K562 (cell line): Measurements from ENCODE around the gene WNK1. TPM values are rescaled to one million over a fixed set of nuclear protein-coding genes. Genes with fewer than 3 reads are reported as not detected.
A peak's percentile ranks its signal among the peaks of the same experiment; 100 is the strongest.

ENCODE experiments used
- ATAC-seq: fragments of 200-7000 bp; cut with Tn5 transposase; 3 replicates; pipeline ENCODE4 v1.9.1; 2020; ENCODE audit warnings: moderate library complexity
- BruUV-seq: library from RNA; stranded (reverse); fragments of 400-500 nt; replicated peaks from 2 replicates; lab custom pipeline; 2021; lab: Mats Ljungman, UMichigan
- CTCF ChIA-PET: fragments of 300-600 bp; formaldehyde crosslinking; extraction: SDS; loops from one replicate; lab custom pipeline; 2021; ENCODE audit warnings: low intra/inter-chr PET ratio; lab: Yijun Ruan, JAX
- POLR2A ChIA-PET: fragments of 300-600, 350-650 bp; sonication (Branson Sonifier 250); formaldehyde crosslinking; extraction: SDS; loops from one replicate; lab custom pipeline; 2021; ENCODE audit warnings: antibody characterized with exemption, inconsistent platforms; lab: Yijun Ruan, JAX
- DNase-seq, 4 experiments: peaks; one replicate each; pipeline versions ENCODE4 v3.0.0 to v3.0.0-alpha.2; 2011 to 2018; ENCODE audit warnings: low spot score in 3 of 4, mixed read lengths in 3 of 4; ENCODE audit errors: extremely low read depth in 1 of 4
- FAIRE-seq: peaks from 2 replicates; lab custom pipeline; 2011; peaks lifted over from hg19 to GRCh38; lab: Jason Lieb, UNC
- H2AFZ ChIP-seq: 2 replicates; pipeline ENCODE4 v1.6.0; 2011; ENCODE audit warnings: low read depth, low read length, control low read depth, inconsistent platforms
- H3K27ac ChIP-seq: fragments of 200-600 bp; 3 replicates; pipeline ENCODE4 v1.8.0; 2011; ENCODE audit warnings: low read depth, mild to moderate bottlenecking, control low read depth, inconsistent platforms, low read length, moderate library complexity, mixed read lengths; ENCODE audit errors: extremely low read depth
- H3K27me3 ChIP-seq, 2 experiments: fragments of 300-600 bp in 1 of 2; 2 replicates in 1 of 2; 3 replicates in 1 of 2; pipeline versions ENCODE4 v1.6.0 to v1.8.0; 2011; ENCODE audit warnings: inconsistent platforms in 2 of 2, low read length in 2 of 2, mild to moderate bottlenecking in 1 of 2, mixed read lengths in 1 of 2, moderate library complexity in 1 of 2; ENCODE audit not compliant: control insufficient read depth in 2 of 2, insufficient read depth in 2 of 2
- H3K36me3 ChIP-seq: fragments of 300-600 bp; 3 replicates; pipeline ENCODE4 v1.8.0; 2011; ENCODE audit warnings: mild to moderate bottlenecking, low read length, inconsistent platforms; ENCODE audit not compliant: control insufficient read depth, insufficient read depth
- H3K4me1 ChIP-seq, 2 experiments: fragments of 200-600 bp in 1 of 2; replicated peaks in 1 of 2; 2 replicates in 1 of 2; 3 replicates in 1 of 2; pipeline versions ENCODE4 v1.5.1 to v1.8.0; 2011; ENCODE audit warnings: inconsistent platforms in 2 of 2, low read length in 2 of 2, mild to moderate bottlenecking in 1 of 2, mixed read lengths in 1 of 2, moderate library complexity in 1 of 2; ENCODE audit not compliant: control insufficient read depth in 2 of 2, insufficient read depth in 2 of 2
- H3K4me2 ChIP-seq: 2 replicates; pipeline ENCODE4 v1.6.1; 2011; ENCODE audit warnings: low read length, control low read depth, inconsistent platforms, mixed read lengths; ENCODE audit not compliant: insufficient read depth
- H3K4me3 ChIP-seq: fragments of 200-600 bp; sonication (generic), shearing (Covaris generic); 2 replicates; pipeline ENCODE4 v1.5.1; 2016; ENCODE audit warnings: control low read depth, inconsistent platforms
- H3K79me2 ChIP-seq: fragments of 200-600 bp; 3 replicates; pipeline ENCODE4 v1.8.0; 2011; ENCODE audit warnings: low read length, inconsistent platforms; ENCODE audit not compliant: control insufficient read depth, insufficient read depth
- H3K9ac ChIP-seq, 2 experiments: 2 replicates each; pipeline versions ENCODE4 v1.6.0 to v1.6.1; 2011; ENCODE audit warnings: low read depth in 2 of 2, low read length in 2 of 2, control low read depth in 1 of 2, inconsistent platforms in 1 of 2, mild to moderate bottlenecking in 1 of 2, mixed read lengths in 1 of 2; ENCODE audit not compliant: insufficient read depth in 1 of 2
- H3K9me1 ChIP-seq: one replicate; pipeline ENCODE4 v1.6.0; 2011; ENCODE audit warnings: inconsistent platforms, mild to moderate bottlenecking, low read length, moderate library complexity; ENCODE audit not compliant: control insufficient read depth, insufficient read depth
- H3K9me3 ChIP-seq: replicated peaks from 2 replicates; pipeline ENCODE4 v1.5.1; 2011; ENCODE audit warnings: low read depth, low read length, inconsistent platforms; ENCODE audit not compliant: control insufficient read depth, insufficient read depth
- H4K20me1 ChIP-seq: replicated peaks from 2 replicates; pipeline ENCODE4 v1.6.1; 2011; ENCODE audit warnings: low read length, inconsistent platforms, mixed read lengths; ENCODE audit not compliant: control insufficient read depth, insufficient read depth
- C11orf30 ChIP-seq: fragments of 450-650 bp; IDR thresholded peaks from 2 replicates; pipeline ENCODE4 v1.6.1; 2016; ENCODE audit warnings: low read depth, mild to moderate bottlenecking
- MAFF ChIP-seq: IDR thresholded peaks from 2 replicates; pipeline ENCODE4 v1.6.1; 2012; ENCODE audit warnings: low read length, improper control_type of control experiment
- MAFK ChIP-seq: IDR thresholded peaks from 2 replicates; pipeline ENCODE4 v1.6.1; 2011; ENCODE audit warnings: low read length, improper control_type of control experiment
- POLR3G ChIP-seq: IDR thresholded peaks from 2 replicates; pipeline ENCODE4 v1.6.1; 2011; ENCODE audit not compliant: insufficient read length, insufficient replicate concordance; ENCODE audit errors: extremely low read depth
- PRDM10 ChIP-seq: fragments of 450-650 bp; IDR thresholded peaks from 2 replicates; pipeline ENCODE4 v1.6.1; 2018; ENCODE audit not compliant: partially characterized antibody
- SPI1 ChIP-seq: IDR thresholded peaks from 2 replicates; pipeline ENCODE4 v1.6.1; 2011; ENCODE audit warnings: low read depth, low read length, control low read depth, borderline replicate concordance
- SRSF9 ChIP-seq: fragments of 200-400 bp; formaldehyde crosslinking; IDR thresholded peaks from 2 replicates; pipeline ENCODE4 v1.6.1; 2017; ENCODE audit warnings: low read depth, low read length, borderline replicate concordance
- ZBTB43 ChIP-seq: sonication (generic); formaldehyde crosslinking; IDR thresholded peaks from 2 replicates; pipeline ENCODE4 v1.8.0; 2023; ENCODE audit warnings: mild to moderate bottlenecking, missing genetic modification reagents
- ZFP1 ChIP-seq: fragments of 450-650 bp; formaldehyde crosslinking; IDR thresholded peaks from 2 replicates; pipeline ENCODE4 v1.4.0; 2020; ENCODE audit warnings: mild to moderate bottlenecking, mixed read lengths
- ZNF316 ChIP-seq: fragments of 450-650 bp; IDR thresholded peaks from 2 replicates; pipeline ENCODE4 v1.6.1; 2016
- ZNF785 ChIP-seq: fragments of 250-450 bp; sonication (Bioruptor Pico); IDR thresholded peaks from 2 replicates; pipeline ENCODE4 v1.4.0; 2020; ENCODE audit warnings: mild to moderate bottlenecking
- WGBS: fragments of 100-300 bp; shearing (Covaris generic); methylation state at CpG from one replicate; pipeline ENCODE4 v1.1.6; 2016; ENCODE audit warnings: low coverage, mixed read lengths; ENCODE audit not compliant: insufficient coverage; ENCODE audit errors: missing lambda C conversion rate; 5-methylcytosine and 5-hydroxymethylcytosine counted together
- in situ Hi-C: fragments of 300-500 bp; cut with MboI; formaldehyde crosslinking; loops from 4 replicates; pipeline ENCODE4 v1.15.0; 2018; ENCODE audit warnings: inconsistent platforms, mixed read lengths
- intact Hi-C: fragments of 100-400 bp; cut with micrococcal nuclease; formaldehyde crosslinking; loops from 2 replicates; pipeline ENCODE4 v1.14.2; 2022
- polyA plus RNA-seq, 8 experiments: library from polyadenylated mRNA; depleted of rRNA in 4 of 8; stranded (reverse) in 5 of 8; unstranded in 3 of 8; fragments of >200 nt; fragmentation: Nextera tagmentation in 2 of 8; fragmentation: Illumina TruSeq in 1 of 8; extraction: Ambion mirVana in 2 of 8; extraction: Trizol in 1 of 8; gene quantifications; 2 replicates each; pipeline versions ENCODE4 v1.2.1 to v1.2.3, GENCODE V29; 2011 to 2014; ENCODE audit warnings: inconsistent platforms in 1 of 8, missing spikeins in 1 of 8
- total RNA-seq, 7 experiments: library from RNA; depleted of rRNA in 6 of 7; stranded (reverse); fragments of >200 nt in 6 of 7; fragmentation: Illumina TruSeq in 2 of 7; extraction: Trizol in 2 of 7; gene quantifications; 2 replicates each; pipeline versions ENCODE4 v1.2.1 to v1.2.3, GENCODE V29; 2011 to 2021; ENCODE audit warnings: low replicate concordance in 1 of 7

The WNK1 gene
- total and polyA plus RNA-seq, 9 of the 15 experiments (the other 6 are each of a cell fraction or from before 2014, with no cell fraction given) = 4.3 to 73.9 (median 31.0) TPM

- no peak overlapping the region for H3K27ac ChIP-seq
- in situ Hi-C loops (no loop called here), intact Hi-C loops (loop anchor here (5.0 kb wide), 1 partner anchor 33 kb away; the partner anchor contains the start of gene RAD52)
- CTCF ChIA-PET = no interaction called here
- H3K36me3 ChIP-seq = peaks cover 81% of the 10 kb centered on the region
- no peaks in the 10 kb centered on the region for H3K9me3 ChIP-seq
- H3K4me2 ChIP-seq = no peak overlapping the region
- 0 out of 3 replicates have a peak, but pooled peaks cover 5% of the 10 kb centered on the region for H3K79me2 ChIP-seq
- TF ChIP-seq ZBTB43 (CRISPR knock-in tag) (no peak), MAFF (peak; percentile 65), MAFK (peak; percentile 43; the same call in 1 of the 2 replicates), ZNF785 (CRISPR knock-in tag) (no peak), PRDM10 (peak; percentile 68), SPI1 (peak; percentile 79; the same call in 1 of the 2 replicates), SRSF9 (no peak), ZFP1 (CRISPR knock-in tag) (no peak), POLR3G (no peak), C11orf30 (peak; percentile 61; the same call in 1 of the 2 replicates), ZNF316 (peak; percentile 83)
- H3K27me3 ChIP-seq = no peaks in the 10 kb centered on the region
- no peaks in the 10 kb centered on the region for H4K20me1 ChIP-seq
- no TSS peak for BruUV-seq
- POLR2A ChIA-PET = no interaction called here
- H3K9ac ChIP-seq = no peak overlapping the region
- H3K4me3 ChIP-seq = no peak overlapping the region
- WGBS = 67% methylated on average over 15 of the region's 15 CpGs
- no peak overlapping the region for H2AFZ ChIP-seq
- no peaks in the 10 kb centered on the region for H3K9me1 ChIP-seq
- DNase-seq = no peak
- H3K4me1 ChIP-seq = peaks cover 13 to 23% of the 10 kb centered on the region in 2 experiments; a peak in 4 of 5 replicates
- FAIRE-seq = no peak
- no peak for ATAC-seq
These were observed 161.7 kb downstream of the WNK1 start for GRCh38 chr12:913919-914698.
